ENCODE measurements around the gene SMCO2. TPM values are rescaled to one million over a fixed set of nuclear protein-coding genes. Genes with fewer than 3 reads are reported as not detected.

Gene SMCO2
- total and polyA plus RNA-seq, 9 of the 15 experiments (the other 6 are each of a cell fraction or from before 2014, with no cell fraction given), result not detected

- TF ChIP-seq CHD7 (IDR thresholded peaks at IDR 0.05; ENCODE audit: low read depth, low read length), result no peak
- TF ChIP-seq PPARD (CRISPR knock-in tag; IDR thresholded peaks at IDR 0.05), result no peak
- no peak for TF ChIP-seq CTCFL (IDR thresholded peaks at IDR 0.05; ENCODE audit: borderline replicate concordance, insufficient read depth, low read depth, low read length, poor library complexity, severe bottlenecking)
- TF ChIP-seq WHSC1 (IDR thresholded peaks at IDR 0.05; ENCODE audit: low read length), result no peak
- TF ChIP-seq ADNP (tag; IDR thresholded peaks at IDR 0.05), result no peak
- no peak for TF ChIP-seq POLR2G (IDR thresholded peaks at IDR 0.05; ENCODE audit: low read depth, low read length)
- TF ChIP-seq TEAD4 (IDR thresholded peaks at IDR 0.05; ENCODE audit: low read length), result no peak
- no peak for TF ChIP-seq TEAD4 (CRISPR knock-in tag; IDR thresholded peaks at IDR 0.05; ENCODE audit: borderline replicate concordance)
- no peak for TF ChIP-seq RNF2 (IDR thresholded peaks at IDR 0.05)
- TF ChIP-seq ZNF655 (CRISPR knock-in tag; IDR thresholded peaks at IDR 0.05), result no peak
These were observed 16.9 kb upstream of the SMCO2 start (continued) for GRCh38 chr12:27429606-27430005.

Measured in K562 (cell line).